Osteoblast (primary cell): ENCODE measurements around the gene UNKL. TPM values are rescaled to one million over a fixed set of nuclear protein-coding genes. Genes with fewer than 3 reads are reported as not detected.

ENCODE experiments used
- DNase-seq: peaks from one replicate; pipeline ENCODE4 v3.0.0; 2011; ENCODE audit warnings: low spot score, mixed read lengths; ENCODE audit not compliant: insufficient read length; ENCODE audit errors: missing footprints
- H2AFZ ChIP-seq: 2 replicates; pipeline ENCODE4 v1.6.0; 2011; ENCODE audit warnings: mild to moderate bottlenecking, low read length
- H3K27ac ChIP-seq: 2 replicates; pipeline ENCODE4 v1.5.1; 2011; ENCODE audit warnings: mild to moderate bottlenecking, low read depth, low read length, moderate library complexity
- H3K27me3 ChIP-seq: 2 replicates; pipeline ENCODE4 v1.6.0; 2012; ENCODE audit warnings: mild to moderate bottlenecking, control low read depth, inconsistent platforms, low read length, moderate library complexity; ENCODE audit not compliant: insufficient read depth
- H3K36me3 ChIP-seq: 2 replicates; pipeline ENCODE4 v1.5.1; 2011; ENCODE audit warnings: mild to moderate bottlenecking, low read length, control low read depth, moderate library complexity; ENCODE audit not compliant: insufficient read depth
- H3K4me1 ChIP-seq: 2 replicates; pipeline ENCODE4 v1.5.1; 2011; ENCODE audit warnings: mild to moderate bottlenecking, low read length, control low read depth, moderate library complexity; ENCODE audit not compliant: insufficient read depth
- H3K4me2 ChIP-seq: 2 replicates; pipeline ENCODE4 v1.6.0; 2011; ENCODE audit warnings: mild to moderate bottlenecking, low read length; ENCODE audit not compliant: insufficient read depth
- H3K4me3 ChIP-seq: fragments of 200-600 bp; sonication (generic); 3 replicates; pipeline ENCODE4 v1.5.1; 2012; ENCODE audit warnings: mild to moderate bottlenecking, low read length, inconsistent platforms; ENCODE audit not compliant: insufficient read depth
- H3K79me2 ChIP-seq: 2 replicates; pipeline ENCODE4 v1.6.0; 2012; ENCODE audit warnings: mild to moderate bottlenecking, low read length, control low read depth, inconsistent platforms; ENCODE audit not compliant: insufficient read depth
- H3K9me3 ChIP-seq: 2 replicates; pipeline ENCODE4 v1.5.1; 2011; ENCODE audit warnings: low read depth, low read length, control low read depth
- H4K20me1 ChIP-seq: 2 replicates; pipeline ENCODE4 v1.6.0; 2012; ENCODE audit warnings: mild to moderate bottlenecking, low read length, control low read depth; ENCODE audit not compliant: insufficient read depth
- total RNA-seq: library from RNA; depleted of rRNA; stranded (reverse); fragments of >200 nt; gene quantifications from 2 replicates; pipeline ENCODE4 v1.2.3, GENCODE V29; 2012
- TF ChIP-seq, protein P1 (sequence below): IDR thresholded peaks from 2 replicates; pipeline ENCODE4 v1.5.1; 2011; ENCODE audit warnings: mild to moderate bottlenecking, low read depth, low read length, moderate library complexity; ENCODE audit errors: extremely low read depth

UNKL gene, protein sequence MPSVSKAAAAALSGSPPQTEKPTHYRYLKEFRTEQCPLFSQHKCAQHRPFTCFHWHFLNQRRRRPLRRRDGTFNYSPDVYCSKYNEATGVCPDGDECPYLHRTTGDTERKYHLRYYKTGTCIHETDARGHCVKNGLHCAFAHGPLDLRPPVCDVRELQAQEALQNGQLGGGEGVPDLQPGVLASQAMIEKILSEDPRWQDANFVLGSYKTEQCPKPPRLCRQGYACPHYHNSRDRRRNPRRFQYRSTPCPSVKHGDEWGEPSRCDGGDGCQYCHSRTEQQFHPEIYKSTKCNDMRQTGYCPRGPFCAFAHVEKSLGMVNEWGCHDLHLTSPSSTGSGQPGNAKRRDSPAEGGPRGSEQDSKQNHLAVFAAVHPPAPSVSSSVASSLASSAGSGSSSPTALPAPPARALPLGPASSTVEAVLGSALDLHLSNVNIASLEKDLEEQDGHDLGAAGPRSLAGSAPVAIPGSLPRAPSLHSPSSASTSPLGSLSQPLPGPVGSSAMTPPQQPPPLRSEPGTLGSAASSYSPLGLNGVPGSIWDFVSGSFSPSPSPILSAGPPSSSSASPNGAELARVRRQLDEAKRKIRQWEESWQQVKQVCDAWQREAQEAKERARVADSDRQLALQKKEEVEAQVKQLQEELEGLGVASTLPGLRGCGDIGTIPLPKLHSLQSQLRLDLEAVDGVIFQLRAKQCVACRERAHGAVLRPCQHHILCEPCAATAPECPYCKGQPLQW
- 10.1 and 12.7 TPM in 2 replicates for total RNA-seq

DNA sequence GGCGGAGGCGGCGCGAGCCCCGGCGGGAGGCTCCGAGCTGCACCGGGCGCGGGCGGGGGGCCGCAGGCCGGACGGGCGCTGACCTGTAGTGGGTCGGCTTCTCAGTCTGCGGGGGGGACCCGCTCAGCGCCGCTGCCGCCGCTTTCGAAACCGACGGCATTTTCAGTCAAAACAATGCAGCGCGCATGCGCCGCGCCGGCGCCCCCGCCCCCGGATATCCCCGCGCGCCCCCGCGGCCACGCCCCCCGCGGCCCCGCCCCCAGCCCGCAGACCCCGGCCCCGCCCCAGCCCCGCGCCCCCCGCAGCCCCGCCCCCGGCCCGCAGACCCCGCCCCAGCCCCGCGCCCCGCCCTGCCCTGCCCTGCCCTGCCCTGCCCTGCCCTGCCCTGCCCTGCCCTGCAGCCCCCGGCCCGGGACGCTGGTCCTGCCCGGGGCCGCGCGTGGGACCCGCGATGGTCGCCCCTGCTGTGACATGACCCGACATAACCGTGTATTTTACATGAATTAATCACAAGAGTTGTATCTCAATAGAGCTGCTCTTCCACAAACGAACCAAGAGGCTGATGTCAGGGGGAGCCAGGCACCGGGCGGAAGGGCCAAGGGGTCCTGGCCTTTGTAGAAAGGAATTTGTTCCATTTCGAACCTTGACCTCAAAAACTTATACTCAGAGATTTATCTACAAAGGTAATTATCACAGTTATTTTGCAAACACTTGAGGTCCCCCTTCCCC is at the start of gene UNKL:
TSS of gene UNKL (minus strand) at position 173 of the 729 bp plus-strand sequence. CDS start at position 160, 13 bp downstream.
- Histone ChIP-seq H3K9me3 (no peaks in the 10 kb centered on the region), H3K27me3 (no peaks in the 10 kb centered on the region), H3K4me3 (peak within 1 kb of the TSS; percentile 82), H3K36me3 (no peaks in the 10 kb centered on the region), H3K4me1 (peaks cover 2% of the 10 kb centered on the region), H2AFZ (peak within 1 kb of the TSS; percentile 78), H3K4me2 (peak within 1 kb of the TSS; percentile 83), H3K27ac (no peak within 1 kb of the TSS), H3K79me2 (peaks cover 17% of the 10 kb centered on the region), H4K20me1 (peaks cover 6% of the 10 kb centered on the region)
- DNase-seq = peak; percentile 99
- TF ChIP-seq, protein P1, sequence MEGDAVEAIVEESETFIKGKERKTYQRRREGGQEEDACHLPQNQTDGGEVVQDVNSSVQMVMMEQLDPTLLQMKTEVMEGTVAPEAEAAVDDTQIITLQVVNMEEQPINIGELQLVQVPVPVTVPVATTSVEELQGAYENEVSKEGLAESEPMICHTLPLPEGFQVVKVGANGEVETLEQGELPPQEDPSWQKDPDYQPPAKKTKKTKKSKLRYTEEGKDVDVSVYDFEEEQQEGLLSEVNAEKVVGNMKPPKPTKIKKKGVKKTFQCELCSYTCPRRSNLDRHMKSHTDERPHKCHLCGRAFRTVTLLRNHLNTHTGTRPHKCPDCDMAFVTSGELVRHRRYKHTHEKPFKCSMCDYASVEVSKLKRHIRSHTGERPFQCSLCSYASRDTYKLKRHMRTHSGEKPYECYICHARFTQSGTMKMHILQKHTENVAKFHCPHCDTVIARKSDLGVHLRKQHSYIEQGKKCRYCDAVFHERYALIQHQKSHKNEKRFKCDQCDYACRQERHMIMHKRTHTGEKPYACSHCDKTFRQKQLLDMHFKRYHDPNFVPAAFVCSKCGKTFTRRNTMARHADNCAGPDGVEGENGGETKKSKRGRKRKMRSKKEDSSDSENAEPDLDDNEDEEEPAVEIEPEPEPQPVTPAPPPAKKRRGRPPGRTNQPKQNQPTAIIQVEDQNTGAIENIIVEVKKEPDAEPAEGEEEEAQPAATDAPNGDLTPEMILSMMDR = no peak

DNA sequence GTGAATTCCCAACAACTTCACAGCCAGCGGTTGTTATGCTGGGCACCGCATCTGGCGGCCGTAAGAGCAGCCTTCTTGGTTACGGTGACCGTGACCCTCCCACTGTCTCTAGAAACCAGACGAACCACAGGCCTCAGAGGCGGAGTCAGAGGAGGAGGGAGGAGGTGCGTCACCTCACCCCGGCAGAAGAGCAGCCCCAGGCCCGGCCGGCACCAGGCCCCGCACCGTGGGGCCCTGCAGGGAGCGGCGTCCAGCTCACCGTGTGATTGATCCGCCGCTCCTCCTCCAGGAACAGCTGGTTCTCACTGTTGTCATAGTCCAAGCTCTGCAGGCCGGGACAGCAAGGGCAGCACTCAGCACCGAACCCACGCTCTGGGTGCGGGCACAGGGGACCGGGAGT is 46.6 kb upstream of the UNKL start:
- Histone ChIP-seq H3K27me3 (no peaks in the 10 kb centered on the region), H2AFZ (no peak overlapping the region), H3K79me2 (peaks cover 44% of the 10 kb centered on the region), H3K36me3 (peaks cover 2% of the 10 kb centered on the region), H4K20me1 (peaks cover 2% of the 10 kb centered on the region), H3K4me2 (no peak overlapping the region), H3K27ac (no peak overlapping the region), H3K9me3 (no peaks in the 10 kb centered on the region), H3K4me3 (no peak overlapping the region), H3K4me1 (no peaks in the 10 kb centered on the region)
- DNase-seq = no peak
- TF ChIP-seq, protein P1 = no peak

DNA sequence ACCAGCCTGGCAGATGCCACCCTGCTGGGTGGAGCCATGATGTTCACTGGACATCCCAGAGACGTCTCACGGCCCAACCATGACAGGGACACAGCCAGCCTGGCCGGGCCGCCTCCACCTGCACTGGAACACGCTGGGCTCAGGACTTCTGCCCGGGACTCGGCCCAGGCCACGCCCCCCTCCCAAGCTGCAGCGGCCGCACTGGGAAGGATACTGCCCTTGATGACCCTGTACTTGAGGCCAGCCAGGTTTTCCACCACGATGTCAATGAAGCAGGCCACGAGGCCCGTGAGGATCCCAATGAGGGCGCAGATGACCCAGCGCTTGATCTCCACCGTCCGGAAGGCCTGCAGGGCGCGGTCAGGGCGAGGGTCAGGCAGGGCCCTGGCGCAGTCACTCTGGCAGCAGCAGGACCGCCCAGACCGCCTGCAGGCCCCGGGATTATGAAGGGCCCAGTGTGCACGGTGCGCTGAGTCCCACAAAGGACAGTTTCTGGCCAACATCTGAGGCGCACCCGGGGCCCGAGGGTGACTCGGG is 46.2 kb upstream of the UNKL start:
- peaks cover 2% of the 10 kb centered on the region for H4K20me1 ChIP-seq
- no peak overlapping the region for H3K4me2 ChIP-seq
- no peak overlapping the region for H2AFZ ChIP-seq
- peaks cover 2% of the 10 kb centered on the region for H3K36me3 ChIP-seq
- H3K79me2 ChIP-seq = peaks cover 39% of the 10 kb centered on the region
- no peaks in the 10 kb centered on the region for H3K4me1 ChIP-seq
- TF ChIP-seq, protein P1 = no peak
- DNase-seq = no peak
- no peaks in the 10 kb centered on the region for H3K27me3 ChIP-seq
- H3K27ac ChIP-seq = no peak overlapping the region
- no peak overlapping the region for H3K4me3 ChIP-seq
- no peaks in the 10 kb centered on the region for H3K9me3 ChIP-seq
